ENCODE results near the gene SRSF1. TPM values are rescaled to one million over a fixed set of nuclear protein-coding genes. Genes with fewer than 3 reads are reported as not detected.

Gene SRSF1
- total and polyA plus RNA-seq, 11 donors = 48.2 to 129 (median 99.7) TPM

DNA sequence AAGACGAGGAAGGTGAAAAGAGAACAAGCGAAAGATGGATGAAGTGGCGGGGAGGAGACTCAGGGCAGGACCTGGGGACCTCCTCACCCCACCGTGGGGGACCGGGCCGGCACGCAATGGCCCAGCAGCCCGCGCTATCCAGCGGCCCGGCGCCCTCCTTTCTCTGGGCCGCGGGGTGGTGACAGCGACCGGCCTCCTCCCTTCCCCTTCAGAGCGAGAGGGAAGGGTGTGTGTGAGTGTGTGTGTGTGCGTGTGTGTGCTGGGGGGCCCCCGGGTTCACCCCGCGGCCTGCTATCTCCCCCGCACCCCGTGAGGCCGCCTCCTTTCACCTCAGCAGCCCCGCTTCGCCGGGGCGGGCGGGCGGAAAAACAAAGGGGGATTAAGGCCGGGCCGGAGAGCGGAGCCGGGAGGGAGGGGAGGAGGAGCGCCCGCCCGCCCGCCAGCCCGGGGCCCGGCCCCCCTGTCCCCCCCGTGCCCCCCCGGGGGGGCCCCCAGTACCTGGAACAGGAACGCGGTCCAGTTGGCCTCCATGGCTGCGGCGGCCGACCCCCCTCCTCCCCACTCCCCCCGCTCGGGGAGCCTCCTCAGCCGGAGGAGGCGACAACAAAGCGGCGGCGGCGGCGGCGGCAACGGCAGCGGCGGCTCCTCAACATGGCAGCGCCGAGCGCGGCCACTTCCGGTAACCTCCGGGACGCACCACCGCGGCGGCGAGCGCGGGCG lies 19.3 kb downstream of the SRSF1 start, which contains the start of gene VEZF1:
VEZF1 (minus strand) TSS at position 674 of the 720 bp plus-strand sequence; CDS start at position 531, 143 bp downstream.
- intact Hi-C loops (cut with DNase I) = loop anchor here in 9 of 10 donors (2.0 to 10.0 kb wide), 9 partner anchors 19 to 110 kb away; partner anchors contain the start of genes CUEDC1 (in 2 of the 9) and SRSF1 (in 1 of the 9)

DNA sequence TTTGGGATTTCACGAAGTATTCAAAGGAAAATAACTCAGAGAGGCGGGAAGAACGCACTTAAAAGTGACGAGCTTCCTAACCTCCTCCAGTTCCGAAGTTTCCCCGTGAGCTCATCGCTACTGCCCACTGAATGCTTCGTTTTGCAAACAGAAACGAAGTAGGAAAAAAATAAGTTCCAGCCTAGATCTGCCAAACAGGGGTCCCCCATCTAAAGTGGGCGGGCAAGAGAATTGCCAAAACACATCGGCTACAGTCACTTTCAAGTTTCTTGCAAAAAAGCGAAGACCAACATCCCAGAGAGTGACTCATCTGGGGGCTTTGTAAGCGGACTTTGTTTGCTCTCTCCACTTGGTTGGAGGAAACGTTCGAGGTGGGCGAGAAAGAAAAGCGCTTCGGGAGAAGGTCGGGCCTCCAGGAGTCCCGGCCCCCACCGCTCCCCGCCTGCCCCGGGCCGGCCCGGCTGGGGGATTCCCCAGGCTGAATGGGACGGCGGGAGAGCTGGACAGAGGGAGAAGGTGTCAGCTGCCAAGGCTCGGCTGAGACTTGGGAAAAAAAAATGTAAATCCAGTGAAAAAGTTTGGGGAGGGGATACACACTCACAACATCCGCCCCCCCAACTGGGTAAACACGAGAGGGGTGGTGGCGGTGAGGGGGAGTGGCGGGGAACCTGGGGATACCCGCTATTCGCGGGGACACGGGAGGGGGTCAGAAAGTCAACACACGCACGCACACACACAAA lies 20.0 kb downstream of the SRSF1 start:
- Histone ChIP-seq H3K4me3 (peak overlapping the region; percentile 60 to 92 (median 86)), H3K27ac (peak overlapping the region; percentile 91 to 99 (median 97)), H3K27me3 (no peaks in the 10 kb centered on the region), H3K9me3 (no peaks in the 10 kb centered on the region), H3K36me3 (peaks cover 0 to 27% (median 7%) of the 10 kb centered on the region in 9 donors), H3K4me1 (peaks cover 0 to 80% (median 58%) of the 10 kb centered on the region in 12 donors)
- TF ChIP-seq POLR2A (IDR thresholded peaks at IDR 0.05) (no peak), CTCF (IDR thresholded peaks at IDR 0.05) (no peak)
- WGBS, 4 donors = 0 to 1% (median 1%) methylated on average over 38 of the region's 38 CpGs
- ATAC-seq = peak; percentile 27 to 63 (median 35)
- intact Hi-C loops (cut with DNase I) = loop anchor here in 8 of 10 donors (2.0 to 10.0 kb wide), 8 partner anchors 32 to 110 kb away; partner anchors contain the start of gene CUEDC1 (in 2 of the 8)
- DNase-seq = peak in 4 of 5 donors; percentile 50 to 64 (median 56)

More for the DNA sequence above, 19.3 kb downstream of the SRSF1 start, which contains the start of gene VEZF1:
- Histone ChIP-seq H3K27ac (peak within 1 kb of the TSS; percentile 91 to 99 (median 97)), H3K36me3 (peaks cover 0 to 20% (median 0%) of the 10 kb centered on the region in 9 donors), H3K9me3 (no peaks in the 10 kb centered on the region), H3K27me3 (no peaks in the 10 kb centered on the region), H3K4me1 (peaks cover 0 to 78% (median 50%) of the 10 kb centered on the region in 12 donors), H3K4me3 (peak within 1 kb of the TSS; percentile 60 to 92 (median 86))
- ATAC-seq (peak; percentile 29 to 76 (median 73)), DNase-seq (peak; percentile 84 to 92 (median 89))
- TF ChIP-seq POLR2A (IDR thresholded peaks at IDR 0.05) (peak in 1 of 2 donors; percentile 27), CTCF (IDR thresholded peaks at IDR 0.05) (no peak)
- 0% methylated on average over 14 to 74 of the region's 74 CpGs for WGBS, 4 donors

DNA sequence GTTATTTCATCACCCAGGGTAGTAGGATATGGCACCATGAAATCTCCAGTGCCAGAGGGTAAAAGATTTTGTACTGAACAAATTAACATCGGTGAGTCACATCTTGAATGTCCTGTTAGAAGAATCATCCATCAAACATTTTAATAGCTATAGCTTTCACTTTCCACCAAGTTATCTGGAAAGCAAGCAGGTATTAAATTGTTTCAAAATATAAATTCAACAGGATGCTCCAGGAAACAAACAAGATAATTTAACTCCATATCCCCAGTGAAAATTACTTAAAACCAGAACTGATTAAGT lies 21.4 kb downstream of the SRSF1 start:
- no peak for ATAC-seq
- H3K9me3 ChIP-seq = no peaks in the 10 kb centered on the region
- no peaks in the 10 kb centered on the region for H3K27me3 ChIP-seq
- peak overlapping the region in 9 of 12 donors; percentile 6 to 99 (median 36) for H3K27ac ChIP-seq
- 9 to 19% (median 12%) methylated on average over 1 of the region's 1 CpG for WGBS, 4 donors
- H3K4me1 ChIP-seq = peaks cover 0 to 83% (median 69%) of the 10 kb centered on the region in 12 donors
- intact Hi-C loops (cut with DNase I) = loop anchor here in 6 of 10 donors (5.0 to 10.0 kb wide), 5 partner anchors 33 to 108 kb away; no protein-coding TSS in a partner anchor
- H3K4me3 ChIP-seq = peak overlapping the region in 7 of 12 donors; percentile 60 to 91 (median 86)
- no peak for DNase-seq
- TF ChIP-seq CTCF (IDR thresholded peaks at IDR 0.05) = no peak
- TF ChIP-seq POLR2A (IDR thresholded peaks at IDR 0.05) = no peak
- H3K36me3 ChIP-seq = peaks cover 0 to 40% (median 21%) of the 10 kb centered on the region in 9 donors
